RCC 7860 (cell line): ENCODE measurements around the gene AKR7A2.

Source experiments
- DNase-seq: peaks from one replicate; pipeline ENCODE4 v3.0.0-alpha.2; 2015; ENCODE audit warnings: low spot score
- FAIRE-seq: peaks from 2 replicates; lab custom pipeline; 2012; peaks lifted over from hg19 to GRCh38; lab: Jason Lieb, UNC

The AKR7A2 gene

DNA sequence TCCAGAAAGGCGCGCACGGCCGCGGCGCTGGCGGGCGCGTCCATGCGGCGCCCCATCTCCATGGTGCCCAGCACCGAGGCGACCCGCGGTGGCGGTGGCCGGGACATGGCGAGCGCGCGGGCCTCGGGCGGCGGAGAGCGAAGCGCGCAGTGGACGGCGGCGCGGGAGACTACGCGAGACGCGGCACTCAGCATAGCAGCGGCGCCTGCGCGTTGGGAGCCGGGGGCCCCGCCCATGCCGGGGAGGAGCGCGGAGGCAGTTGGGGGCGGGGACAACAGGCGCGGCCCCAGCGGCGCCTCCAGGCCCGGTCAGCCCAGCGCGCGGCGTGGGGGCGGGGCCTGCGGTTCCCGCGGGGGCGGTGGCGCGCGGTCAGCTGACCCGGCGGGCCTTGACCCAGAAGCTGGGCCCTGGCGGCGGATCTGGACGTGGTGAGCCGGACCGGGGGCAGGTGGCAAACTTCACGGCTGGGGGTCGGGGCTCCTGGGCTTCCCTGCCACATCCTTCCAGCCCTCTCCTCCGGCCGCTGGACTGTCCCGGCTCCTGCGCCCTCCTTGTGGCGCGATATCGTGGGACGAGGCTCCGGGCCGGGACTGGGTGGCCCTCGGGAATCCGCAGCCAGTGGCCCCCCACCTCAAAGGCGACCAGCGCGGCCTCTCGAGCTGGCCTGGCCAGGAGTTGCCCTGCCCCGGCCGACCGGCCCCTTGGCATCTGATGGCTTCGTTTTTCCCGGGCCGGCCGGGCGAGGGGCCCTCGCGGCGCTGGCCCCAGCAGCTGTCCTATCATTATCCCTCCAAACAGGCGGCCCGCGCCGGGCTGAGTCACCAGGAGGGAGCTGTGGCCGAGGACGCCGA lies at the start of gene AKR7A2, which contains the start of gene SLC66A1:
Gene AKR7A2, minus strand, starts transcription at position 214 of the 851 bp plus-strand sequence. Its CDS starts 20 bp downstream, at position 194.
Gene SLC66A1, plus strand, starts transcription at position 396 of the 851 bp plus-strand sequence. CDS start 5,352 bp downstream, outside the sequence.
- peak; percentile 82 for DNase-seq
- no peak for FAIRE-seq

DNA sequence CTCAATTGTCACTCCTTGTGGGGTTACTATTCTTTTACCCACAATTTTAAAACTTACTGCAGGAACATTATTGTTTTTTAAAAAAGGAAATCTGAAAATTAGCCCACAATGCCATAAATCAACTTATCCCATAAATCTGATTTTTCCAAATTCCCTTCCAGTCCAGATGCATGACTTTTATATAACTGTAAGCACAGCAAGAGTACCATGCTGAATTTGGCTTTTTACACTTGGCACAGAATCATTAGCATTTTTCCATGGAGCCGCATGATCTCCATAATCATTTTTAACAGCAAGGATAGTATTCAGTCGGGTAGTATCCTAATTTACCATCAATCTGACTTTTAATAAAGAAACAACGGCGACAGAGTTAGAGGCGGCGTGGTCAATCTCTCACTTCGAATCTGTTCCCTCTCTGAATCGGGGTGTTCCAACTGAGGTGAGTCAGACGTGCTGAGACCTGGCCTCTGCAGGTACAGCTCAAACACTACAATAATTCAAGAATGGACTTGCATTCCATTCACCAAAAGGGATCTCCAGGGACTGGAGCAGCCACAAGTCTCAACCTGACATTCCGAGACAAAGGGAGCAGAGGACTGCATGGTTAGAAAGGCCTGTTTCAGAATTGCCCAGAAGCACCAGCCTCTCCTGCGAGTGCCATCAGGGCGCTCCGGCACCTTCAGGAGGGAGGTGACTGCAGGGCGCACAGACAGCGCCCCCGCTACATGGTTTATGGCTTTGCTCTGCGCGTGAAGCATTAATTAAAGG lies 49.1 kb upstream of the AKR7A2 start:
- FAIRE-seq = no peak
- no peak for DNase-seq

GRCh38 chr1:19360432-19360831 lies 48.5 kb upstream of the AKR7A2 start:
- no peak for FAIRE-seq

GRCh38 chr1:19360016-19360415 lies 48.1 kb upstream of the AKR7A2 start:
- FAIRE-seq (no peak), DNase-seq (no peak)

More at GRCh38 chr1:19360432-19360831, 48.5 kb upstream of the AKR7A2 start:
- no peak for DNase-seq

- FAIRE-seq = no peak
These were observed 47.4 kb upstream of the AKR7A2 start for GRCh38 chr1:19359357-19359756.

GRCh38 chr1:19358710-19359109 lies 46.8 kb upstream of the AKR7A2 start:
- DNase-seq (no peak), FAIRE-seq (no peak)

More at GRCh38 chr1:19359357-19359756, 47.4 kb upstream of the AKR7A2 start:
- no peak for DNase-seq

DNA sequence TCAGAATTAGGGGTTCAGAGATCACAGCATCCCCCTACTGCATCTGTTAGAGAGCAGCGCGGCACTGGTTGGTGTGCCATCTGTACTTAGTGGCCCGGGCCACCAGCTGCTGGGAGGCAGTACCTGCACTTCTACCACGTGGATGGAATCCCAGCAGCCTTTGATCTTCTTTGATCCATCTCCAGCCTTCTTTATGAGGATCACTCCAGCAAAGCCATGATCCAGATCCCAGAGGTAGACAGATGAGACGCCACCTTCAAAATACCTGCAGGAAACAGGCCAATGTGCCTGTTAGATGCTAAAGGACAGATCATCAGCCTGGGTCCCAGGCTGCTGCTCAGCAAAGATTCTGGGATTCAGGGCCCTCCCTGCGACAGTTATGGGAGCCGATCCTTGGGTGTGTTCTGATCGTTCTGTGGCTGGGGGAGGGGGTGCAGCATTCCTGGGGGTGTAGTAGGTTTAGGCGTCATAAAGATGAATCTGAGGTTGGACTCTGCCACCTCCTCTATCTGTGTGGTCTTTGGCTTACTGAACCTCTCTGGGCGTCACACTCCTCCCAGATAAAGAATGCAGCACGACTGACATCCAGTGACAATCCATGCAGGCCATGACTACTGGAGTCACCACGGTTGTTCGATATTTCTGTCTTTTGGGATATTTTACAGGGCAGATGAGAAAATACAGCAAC lies 45.5 kb upstream of the AKR7A2 start:
- DNase-seq = no peak
- no peak for FAIRE-seq

DNA sequence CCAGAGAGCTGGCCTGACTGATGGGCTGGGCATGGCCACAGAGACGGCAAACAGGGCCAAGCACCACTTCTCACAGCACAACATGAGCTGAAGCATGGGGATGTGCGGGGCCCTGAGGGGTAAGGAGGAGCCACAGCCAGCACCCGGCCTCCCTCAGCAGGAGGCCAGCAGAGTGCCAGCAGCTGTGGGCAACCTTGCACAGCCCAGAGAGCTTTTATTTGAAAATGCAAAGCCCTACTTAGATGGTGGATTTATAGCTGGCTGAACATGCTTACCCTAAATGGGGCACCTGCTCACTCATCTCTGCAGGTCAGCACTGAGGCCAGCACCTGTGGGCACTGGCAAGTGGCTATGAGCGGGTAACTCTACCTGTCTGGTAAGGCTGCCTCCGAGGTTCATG lies 44.3 kb upstream of the AKR7A2 start:
- FAIRE-seq = no peak
- no peak for DNase-seq

- DNase-seq (no peak), FAIRE-seq (no peak)
These were observed 42.6 kb upstream of the AKR7A2 start for GRCh38 chr1:19354531-19354981.

- DNase-seq = no peak
- FAIRE-seq = no peak
These were observed 41.7 kb upstream of the AKR7A2 start for GRCh38 chr1:19353596-19353995.

GRCh38 chr1:19352839-19353238 lies 40.9 kb upstream of the AKR7A2 start:
- DNase-seq (no peak), FAIRE-seq (no peak)

GRCh38 chr1:19351873-19352272 lies 39.9 kb upstream of the AKR7A2 start:
- no peak for FAIRE-seq

DNA sequence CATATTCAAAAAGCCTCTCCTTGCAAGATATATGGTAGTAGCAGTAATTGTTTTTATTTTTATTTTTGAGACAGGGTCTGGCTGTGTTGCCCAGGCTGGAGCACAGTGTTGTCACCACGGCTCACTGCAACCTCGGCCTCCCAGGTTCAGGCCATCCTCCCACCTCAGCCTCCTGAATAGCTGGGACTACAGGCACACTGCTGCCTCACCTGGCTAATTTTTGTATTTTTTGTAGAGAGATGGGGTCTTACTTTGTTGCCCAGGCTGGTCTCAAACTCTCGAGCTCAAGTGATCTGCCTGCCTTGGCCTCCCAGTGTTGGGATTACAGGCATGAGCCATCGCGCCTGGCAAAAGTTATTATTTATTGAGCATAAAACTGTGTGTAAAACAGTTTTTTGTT lies 38.6 kb upstream of the AKR7A2 start:
- DNase-seq (no peak), FAIRE-seq (no peak)

More at GRCh38 chr1:19351873-19352272, 39.9 kb upstream of the AKR7A2 start:
- DNase-seq = no peak

DNA sequence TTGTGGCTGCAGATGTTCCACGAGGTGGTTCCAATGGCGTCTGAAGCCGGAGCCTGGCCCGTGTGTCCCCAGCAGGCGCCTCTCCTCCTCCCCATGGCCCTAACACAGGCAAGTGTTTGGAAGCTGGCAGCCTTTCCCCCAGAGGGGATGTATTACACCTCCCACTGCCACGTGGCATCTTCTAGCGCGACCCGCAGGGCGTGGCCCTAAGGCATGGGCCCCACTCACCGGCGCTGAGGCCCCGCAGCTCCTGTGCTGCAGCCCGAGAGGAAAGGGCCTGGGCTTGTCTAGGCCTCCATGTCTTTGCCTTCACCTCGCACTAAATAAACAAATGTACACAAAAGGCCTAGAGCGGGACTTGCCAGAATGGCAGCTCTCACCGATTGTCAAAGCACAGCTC lies 38.1 kb upstream of the AKR7A2 start:
- no peak for FAIRE-seq
- DNase-seq = no peak

DNA sequence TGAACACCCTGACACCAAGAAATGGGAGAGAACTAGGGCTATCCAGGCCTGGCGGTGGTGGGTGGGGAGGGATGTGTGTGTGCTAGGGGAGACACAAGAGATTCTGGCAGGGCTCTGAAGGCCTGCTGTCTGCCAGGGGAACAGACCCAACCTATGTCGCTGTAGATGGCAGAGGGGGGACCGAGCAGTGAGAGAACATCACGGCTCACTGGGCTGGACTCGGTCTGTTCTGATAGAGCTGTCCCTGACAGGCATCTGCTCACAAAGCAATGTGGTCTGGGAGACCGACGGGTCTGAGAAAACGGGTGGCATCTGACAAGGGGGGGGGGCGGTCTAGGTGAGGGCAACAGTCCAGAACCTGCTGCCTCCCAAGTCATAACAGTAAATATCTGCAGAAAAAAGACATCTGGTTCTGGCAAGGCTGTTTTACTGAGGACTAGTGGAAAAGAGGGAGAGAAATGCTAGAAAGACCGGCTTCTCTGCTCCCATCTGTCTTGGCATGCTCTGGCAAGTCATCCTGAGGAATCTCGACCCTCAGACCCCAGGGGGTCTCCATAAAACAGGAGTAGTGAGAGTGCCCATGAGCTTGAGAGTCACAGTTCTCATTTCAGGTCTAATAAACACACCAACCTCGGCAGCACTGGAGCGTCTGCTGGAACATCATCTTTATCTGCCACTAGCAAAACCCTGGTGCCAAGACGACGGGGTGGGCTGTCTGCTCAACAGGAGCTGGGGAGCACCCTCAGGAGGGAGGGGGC lies 36.7 kb upstream of the AKR7A2 start:
- DNase-seq (no peak), FAIRE-seq (no peak)

GRCh38 chr1:19347533-19348172 lies 35.7 kb upstream of the AKR7A2 start:
- no peak for DNase-seq
- no peak for FAIRE-seq

- no peak for FAIRE-seq
- DNase-seq = no peak
These were observed 34.1 kb upstream of the AKR7A2 start for GRCh38 chr1:19346026-19346425.

GRCh38 chr1:19345391-19345790 lies 33.4 kb upstream of the AKR7A2 start:
- no peak for DNase-seq
- FAIRE-seq = no peak

- DNase-seq = no peak
- no peak for FAIRE-seq
These were observed 32.9 kb upstream of the AKR7A2 start for GRCh38 chr1:19344831-19345230.

GRCh38 chr1:19344372-19344810 lies 32.4 kb upstream of the AKR7A2 start:
- DNase-seq (peak; percentile 26), FAIRE-seq (no peak)
